Kidney epithelial cell (primary cell): ENCODE data around the gene INSR. TPM values are rescaled to one million over a fixed set of nuclear protein-coding genes. Genes with fewer than 3 reads are reported as not detected.

Experiments
- DNase-seq: peaks from one replicate; pipeline ENCODE4 v3.0.0-alpha.2; 2010; ENCODE audit warnings: low read depth
- H3K27me3 ChIP-seq: 2 replicates; pipeline ENCODE4 v1.6.0; 2011; ENCODE audit warnings: low read length; ENCODE audit not compliant: control insufficient read depth, insufficient read depth
- H3K36me3 ChIP-seq: 2 replicates; pipeline ENCODE4 v1.5.1; 2011; ENCODE audit warnings: low read length; ENCODE audit not compliant: control insufficient read depth, insufficient read depth
- H3K4me3 ChIP-seq: 2 replicates; pipeline ENCODE4 v1.5.1; 2011; ENCODE audit warnings: low read depth, mild to moderate bottlenecking, control low read depth, low read length
- CTCF ChIP-seq: IDR thresholded peaks from 2 replicates; pipeline ENCODE4 v1.5.1; 2011; ENCODE audit warnings: mild to moderate bottlenecking, moderate library complexity, low read length, control low read depth, inconsistent platforms; ENCODE audit not compliant: insufficient read depth, poor library complexity, severe bottlenecking
- total RNA-seq: library from RNA; depleted of rRNA; stranded (reverse); fragments of >200 nt; gene quantifications from 2 replicates; pipeline ENCODE4 v1.2.3, GENCODE V29; 2015

INSR gene
- total RNA-seq, 1 donor from 2014 or later: 15.5 TPM

GRCh38 chr19:7176792-7177191 lies 117.4 kb downstream of the INSR start:
- no peak for TF ChIP-seq CTCF
- DNase-seq: no peak
- Histone ChIP-seq H3K27me3 (no peaks in the 10 kb centered on the region), H3K4me3 (no peak overlapping the region), H3K36me3 (no peaks in the 10 kb centered on the region)

- TF ChIP-seq CTCF: no peak
- no peak for DNase-seq
Observed at GRCh38 chr19:7172794-7173193, 121.4 kb downstream of the INSR start.

GRCh38 chr19:7170983-7171382 lies 123.2 kb downstream of the INSR start:
- TF ChIP-seq CTCF: no peak
- no peaks in the 10 kb centered on the region for H3K27me3 ChIP-seq
- no peak overlapping the region for H3K4me3 ChIP-seq
- no peaks in the 10 kb centered on the region for H3K36me3 ChIP-seq
- DNase-seq: no peak

More at GRCh38 chr19:7172794-7173193, 121.4 kb downstream of the INSR start:
- H3K4me3 ChIP-seq: no peak overlapping the region
- no peaks in the 10 kb centered on the region for H3K27me3 ChIP-seq
- no peaks in the 10 kb centered on the region for H3K36me3 ChIP-seq

- Histone ChIP-seq H3K4me3 (no peak overlapping the region), H3K36me3 (no peaks in the 10 kb centered on the region), H3K27me3 (no peaks in the 10 kb centered on the region)
- DNase-seq: no peak
- no peak for TF ChIP-seq CTCF
Observed at GRCh38 chr19:7168941-7169340, 125.3 kb downstream of the INSR start.

GRCh38 chr19:7161292-7161691 lies 132.9 kb downstream of the INSR start:
- no peak overlapping the region for H3K4me3 ChIP-seq
- DNase-seq: no peak

More at GRCh38 chr19:7161292-7161691, 132.9 kb downstream of the INSR start:
- Histone ChIP-seq H3K36me3 (no peaks in the 10 kb centered on the region), H3K27me3 (no peaks in the 10 kb centered on the region)
- TF ChIP-seq CTCF: no peak
